Smooth muscle cell (in vitro differentiated cells): ENCODE results near the gene FRMD3. TPM values are rescaled to one million over a fixed set of nuclear protein-coding genes. Genes with fewer than 3 reads are reported as not detected.

Experiments
- DNase-seq: peaks from one replicate; lab custom pipeline; 2025; ENCODE audit not compliant: unreplicated experiment; lab: John Stamatoyannopoulos, UW
- H2AFZ ChIP-seq: fragments of 200-600 bp; sonication (generic); 2 replicates; pipeline ENCODE4 v1.6.0; 2016; ENCODE audit warnings: antibody characterized with exemption, low read depth, mild to moderate bottlenecking
- H3F3A ChIP-seq: fragments of 200-600 bp; sonication (generic); 2 replicates; pipeline ENCODE4 v1.6.0; 2017; ENCODE audit warnings: antibody characterized with exemption, low read depth
- H3K27ac ChIP-seq: fragments of 200-600 bp; sonication (generic); 2 replicates; pipeline ENCODE4 v1.5.1; 2016; ENCODE audit warnings: low read depth, mild to moderate bottlenecking
- H3K27me3 ChIP-seq: fragments of 200-600 bp; sonication (generic); 2 replicates; pipeline ENCODE4 v1.6.1; 2016; ENCODE audit warnings: low read depth, mild to moderate bottlenecking
- H3K36me3 ChIP-seq: fragments of 200-600 bp; sonication (generic); 2 replicates; pipeline ENCODE4 v1.5.1; 2016; ENCODE audit warnings: low read depth
- H3K4me1 ChIP-seq: fragments of 200-600 bp; sonication (generic); 2 replicates; pipeline ENCODE4 v1.5.1; 2016; ENCODE audit warnings: low read depth
- H3K4me2 ChIP-seq: fragments of 200-600 bp; sonication (generic); 2 replicates; pipeline ENCODE4 v1.6.0; 2016; ENCODE audit warnings: mild to moderate bottlenecking
- H3K4me3 ChIP-seq: fragments of 200-600 bp; sonication (generic); 2 replicates; pipeline ENCODE4 v1.5.1; 2016; ENCODE audit warnings: mild to moderate bottlenecking
- H3K79me2 ChIP-seq: fragments of 200-600 bp; sonication (generic); 2 replicates; pipeline ENCODE4 v1.6.0; 2016; ENCODE audit warnings: low read depth, mild to moderate bottlenecking
- H3K9ac ChIP-seq: fragments of 200-600 bp; sonication (generic); 2 replicates; pipeline ENCODE4 v1.6.0; 2016; ENCODE audit warnings: low read depth
- H3K9me3 ChIP-seq: fragments of 200-600 bp; sonication (generic); replicated peaks from 2 replicates; pipeline ENCODE4 v1.5.1; 2016; ENCODE audit warnings: low read depth
- H4K20me1 ChIP-seq: fragments of 200-600 bp; sonication (generic); 2 replicates; pipeline ENCODE4 v1.6.0; 2016; ENCODE audit warnings: low read depth
- CTCF ChIP-seq: fragments of 200-600 bp; sonication (generic); IDR thresholded peaks from 2 replicates; pipeline ENCODE4 v1.5.1; 2017; ENCODE audit warnings: borderline replicate concordance, mild to moderate bottlenecking, antibody characterized with exemption; ENCODE audit not compliant: insufficient read depth, poor library complexity, severe bottlenecking
- WGBS: methylation state at CpG from one replicate; pipeline ENCODE4 v1.1.7; 2016; ENCODE audit warnings: low lambda C conversion rate; 5-methylcytosine and 5-hydroxymethylcytosine counted together
- polyA plus RNA-seq: library from polyadenylated mRNA; unstranded; fragments of >200 nt; fragmentation: Nextera tagmentation; extraction: Ambion mirVana; gene quantifications from 2 replicates; pipeline ENCODE4 v1.2.1, GENCODE V29; 2016
- total RNA-seq: library from RNA; depleted of rRNA; stranded (reverse); fragments of >200 nt; gene quantifications from 2 replicates; pipeline ENCODE4 v1.2.3, GENCODE V29; 2014

FRMD3 gene
- total and polyA plus RNA-seq, 2 experiments from 2014 or later: 0.72 to 2.8 TPM

GRCh38 chr9:83209188-83209731 lies 328.9 kb downstream of the FRMD3 start:
- peaks cover 15% of the 10 kb centered on the region for H3K27me3 ChIP-seq
- H3K9me3 ChIP-seq: no peaks in the 10 kb centered on the region
- H3K27ac ChIP-seq: no peak overlapping the region
- H3K4me2 ChIP-seq: no peak overlapping the region
- no peak overlapping the region for H3K4me3 ChIP-seq
- WGBS: 93% methylated on average over 3 of the region's 3 CpGs
- no peaks in the 10 kb centered on the region for H3K36me3 ChIP-seq
- no peaks in the 10 kb centered on the region for H3K79me2 ChIP-seq
- DNase-seq: no peak
- H3K4me1 ChIP-seq: no peaks in the 10 kb centered on the region
- H2AFZ ChIP-seq: no peak overlapping the region
- no peaks in the 10 kb centered on the region for H3F3A ChIP-seq
- H4K20me1 ChIP-seq: no peaks in the 10 kb centered on the region
- no peak for TF ChIP-seq CTCF
- H3K9ac ChIP-seq: no peak overlapping the region

DNA sequence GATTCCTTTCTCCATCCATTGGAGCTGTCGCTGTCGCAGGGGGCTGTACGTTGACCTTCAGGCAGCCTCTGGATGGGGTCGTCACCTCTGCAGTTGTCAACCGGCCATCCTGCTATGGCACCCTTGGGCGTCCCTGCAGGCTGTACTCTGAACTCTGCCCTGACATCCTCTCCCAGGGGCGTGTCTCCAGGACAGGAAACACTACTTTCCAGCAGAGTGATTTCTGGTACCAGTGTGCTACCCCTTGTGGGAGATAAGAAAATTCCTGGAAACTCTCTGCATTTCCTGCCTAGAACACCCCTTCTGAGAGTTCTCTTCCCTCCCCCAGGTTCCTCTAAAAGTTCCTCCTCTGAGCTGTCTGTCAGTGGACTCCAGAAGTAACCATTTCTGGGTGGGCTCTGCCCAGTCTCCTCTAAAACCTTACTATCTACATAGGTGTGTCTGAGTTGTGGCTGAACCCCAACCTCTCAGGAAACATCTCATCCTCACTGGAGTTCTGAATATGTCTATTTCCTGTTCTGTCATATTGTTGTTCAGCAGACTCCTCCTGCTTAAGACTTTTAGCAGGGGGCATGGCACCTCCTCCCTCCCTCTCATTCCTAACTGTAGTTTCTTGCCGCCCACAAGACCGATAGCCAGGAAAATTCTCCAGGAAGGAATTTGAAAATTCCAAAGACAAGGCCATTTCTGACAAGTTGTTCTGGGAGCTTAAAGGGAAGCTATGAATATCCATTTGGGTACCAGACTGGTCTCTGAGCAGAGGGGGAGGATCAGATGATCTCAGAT lies 329.9 kb downstream of the FRMD3 start:
- H4K20me1 ChIP-seq: no peaks in the 10 kb centered on the region
- TF ChIP-seq CTCF: no peak
- WGBS: 87% methylated on average over 9 of the region's 9 CpGs
- H3F3A ChIP-seq: no peaks in the 10 kb centered on the region
- no peak for DNase-seq
- H3K4me3 ChIP-seq: no peak overlapping the region
- no peaks in the 10 kb centered on the region for H3K79me2 ChIP-seq
- no peak overlapping the region for H2AFZ ChIP-seq
- no peak overlapping the region for H3K4me2 ChIP-seq
- H3K4me1 ChIP-seq: no peaks in the 10 kb centered on the region
- H3K9me3 ChIP-seq: no peaks in the 10 kb centered on the region
- no peak overlapping the region for H3K27ac ChIP-seq
- no peaks in the 10 kb centered on the region for H3K36me3 ChIP-seq
- H3K27me3 ChIP-seq: peaks cover 15% of the 10 kb centered on the region
- H3K9ac ChIP-seq: no peak overlapping the region

DNA sequence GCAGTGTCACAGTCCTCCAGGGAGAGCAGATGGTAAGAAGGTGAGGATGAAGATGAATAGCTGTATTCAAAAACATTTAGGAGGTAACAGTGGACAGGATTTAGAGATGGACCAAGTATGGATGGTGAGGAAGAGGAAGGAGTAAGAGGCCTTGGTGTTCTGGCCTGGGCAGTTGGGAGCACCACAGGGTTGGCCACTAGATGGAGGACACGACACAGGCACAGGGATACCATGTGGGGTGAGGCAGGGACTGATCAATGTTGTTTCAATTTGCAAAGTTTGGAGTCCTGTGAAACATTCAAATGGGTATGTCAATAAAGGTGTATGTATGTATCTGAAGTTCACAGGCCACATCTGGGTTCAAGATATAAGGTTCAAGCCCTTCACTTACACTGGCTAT lies 334.2 kb downstream of the FRMD3 start:
- Histone ChIP-seq H3K9me3 (no peaks in the 10 kb centered on the region), H3K4me2 (no peak overlapping the region), H3K79me2 (no peaks in the 10 kb centered on the region), H4K20me1 (no peaks in the 10 kb centered on the region), H3K27me3 (peaks cover under 1% of the 10 kb centered on the region), H3K9ac (no peak overlapping the region), H3F3A (no peaks in the 10 kb centered on the region), H3K36me3 (no peaks in the 10 kb centered on the region), H3K4me3 (no peak overlapping the region), H3K4me1 (no peaks in the 10 kb centered on the region), H3K27ac (no peak overlapping the region), H2AFZ (no peak overlapping the region)
- DNase-seq: no peak
- no peak for TF ChIP-seq CTCF
- 58% methylated on average over 1 of the region's 1 CpG for WGBS
